GM23248 (cell line): ENCODE results near the gene PPP3R2. TPM values are rescaled to one million over a fixed set of nuclear protein-coding genes. Genes with fewer than 3 reads are reported as not detected.

Experiments used
- DNase-seq: peaks from one replicate; pipeline ENCODE4 v3.0.0-alpha.2; 2015
- H2AFZ ChIP-seq: fragments of 200-600 bp; sonication (generic); 2 replicates; pipeline ENCODE4 v1.6.1; 2016; ENCODE audit warnings: antibody characterized with exemption
- H3F3A ChIP-seq: fragments of 200-600 bp; sonication (generic); 2 replicates; pipeline ENCODE4 v1.6.1; 2016; ENCODE audit warnings: mild to moderate bottlenecking, antibody characterized with exemption, mixed run types; ENCODE audit not compliant: insufficient read depth
- H3K27ac ChIP-seq: fragments of 200-600 bp; sonication (generic); 2 replicates; pipeline ENCODE4 v1.5.1; 2016; ENCODE audit warnings: mild to moderate bottlenecking
- H3K27me3 ChIP-seq: fragments of 200-600 bp; sonication (generic); replicated peaks from 2 replicates; pipeline ENCODE4 v1.6.1; 2016; ENCODE audit warnings: mild to moderate bottlenecking; ENCODE audit not compliant: insufficient read depth
- H3K36me3 ChIP-seq: fragments of 200-600 bp; sonication (generic); 2 replicates; pipeline ENCODE4 v1.6.1; 2016; ENCODE audit warnings: low read depth, mild to moderate bottlenecking
- H3K4me1 ChIP-seq: fragments of 200-600 bp; sonication (generic); 2 replicates; pipeline ENCODE4 v1.6.1; 2016; ENCODE audit warnings: mild to moderate bottlenecking; ENCODE audit not compliant: insufficient read depth
- H3K4me2 ChIP-seq: fragments of 200-600 bp; sonication (generic); one replicate; pipeline ENCODE4 v1.6.1; 2016; ENCODE audit warnings: mild to moderate bottlenecking; ENCODE audit not compliant: unreplicated experiment
- H3K4me3 ChIP-seq: fragments of 200-600 bp; sonication (generic); 2 replicates; pipeline ENCODE4 v1.5.1; 2016; ENCODE audit warnings: mild to moderate bottlenecking
- H3K79me2 ChIP-seq: fragments of 200-600 bp; sonication (generic); 2 replicates; pipeline ENCODE4 v1.6.1; 2016; ENCODE audit warnings: mild to moderate bottlenecking; ENCODE audit not compliant: insufficient read depth
- H3K9ac ChIP-seq: fragments of 200-600 bp; sonication (generic); 2 replicates; pipeline ENCODE4 v1.6.1; 2016; ENCODE audit warnings: mild to moderate bottlenecking
- H3K9me2 ChIP-seq: fragments of 200-600 bp; sonication (generic); 2 replicates; pipeline ENCODE4 v1.6.1; 2016; ENCODE audit warnings: mixed run types, mild to moderate bottlenecking, moderate library complexity; ENCODE audit not compliant: insufficient read depth
- H3K9me3 ChIP-seq: fragments of 200-600 bp; sonication (generic); one replicate; pipeline ENCODE4 v1.6.1; 2017; ENCODE audit warnings: low read depth
- H4K20me1 ChIP-seq: fragments of 200-600 bp; sonication (generic); 2 replicates; pipeline ENCODE4 v1.6.0; 2016; ENCODE audit not compliant: insufficient read depth
- EZH2 ChIP-seq: fragments of 200-600 bp; sonication (generic); IDR thresholded peaks from 2 replicates; pipeline ENCODE4 v1.6.1; 2018; ENCODE audit warnings: antibody characterized with exemption, mild to moderate bottlenecking; ENCODE audit not compliant: insufficient read depth, poor library complexity, severe bottlenecking
- EZH2phosphoT487 ChIP-seq: fragments of 200-600 bp; sonication (generic); IDR thresholded peaks from 2 replicates; pipeline ENCODE4 v1.6.1; 2018; ENCODE audit warnings: antibody characterized with exemption, moderate library complexity, mild to moderate bottlenecking, low read depth; ENCODE audit not compliant: insufficient read depth
- WGBS, 2 experiments: methylation state at CpG; one replicate each; pipeline ENCODE4 v1.1.6; 2015 to 2017; ENCODE audit warnings: low lambda C conversion rate in 2 of 2, low coverage in 1 of 2; ENCODE audit errors: missing lambda C conversion rate in 2 of 2; 5-methylcytosine and 5-hydroxymethylcytosine counted together
- in situ Hi-C: fragments of 300-500 bp; cut with MboI; formaldehyde crosslinking; loops from 2 replicates; pipeline ENCODE4 v1.15.0; 2020
- polyA plus RNA-seq: library from polyadenylated mRNA; unstranded; fragments of >200 nt; fragmentation: Nextera tagmentation; extraction: Ambion mirVana; gene quantifications from 2 replicates; pipeline ENCODE4 v1.2.1, GENCODE V29; 2016
- total RNA-seq: library from RNA; depleted of rRNA; stranded (reverse); fragments of >200 nt; shearing (Covaris generic); gene quantifications from 2 replicates; pipeline ENCODE4 v1.2.3, GENCODE V29; 2014

The PPP3R2 gene
- total and polyA plus RNA-seq, 2 experiments from 2014 or later: not detected

- Histone ChIP-seq H3K36me3 (no peaks in the 10 kb centered on the region), H3F3A (no peaks in the 10 kb centered on the region), H2AFZ (no peak overlapping the region), H3K79me2 (no peaks in the 10 kb centered on the region), H4K20me1 (no peaks in the 10 kb centered on the region), H3K27ac (no peak overlapping the region), H3K9ac (no peak overlapping the region), H3K9me3 (no peaks in the 10 kb centered on the region), H3K4me1 (no peaks in the 10 kb centered on the region), H3K4me3 (no peak overlapping the region), H3K9me2 (no peaks in the 10 kb centered on the region), H3K27me3 (no peaks in the 10 kb centered on the region), H3K4me2 (no peak overlapping the region)
- in situ Hi-C loops: no loop called here
- TF ChIP-seq EZH2phosphoT487: no peak
- TF ChIP-seq EZH2: no peak
- no peak for DNase-seq
Observed at GRCh38 chr9:101618698-101619097, 23.9 kb upstream of the PPP3R2 start.

GRCh38 chr9:101605547-101605946, 10.8 kb upstream of the PPP3R2 start:
- WGBS, 2 experiments: 32 to 52% methylated on average over 3 of the region's 3 CpGs
- Histone ChIP-seq H3K9me3 (no peaks in the 10 kb centered on the region), H3K4me3 (no peak overlapping the region), H3K9ac (no peak overlapping the region), H3K79me2 (no peaks in the 10 kb centered on the region), H3K36me3 (no peaks in the 10 kb centered on the region), H3K27me3 (0 out of 2 replicates have a peak, but pooled peaks cover 9% of the 10 kb centered on the region), H3K9me2 (no peaks in the 10 kb centered on the region), H3K4me1 (no peaks in the 10 kb centered on the region), H2AFZ (no peak overlapping the region), H3F3A (no peaks in the 10 kb centered on the region), H3K4me2 (no peak overlapping the region), H3K27ac (no peak overlapping the region), H4K20me1 (no peaks in the 10 kb centered on the region)
- TF ChIP-seq EZH2 (no peak), EZH2phosphoT487 (no peak)
- in situ Hi-C loops: no loop called here
- no peak for DNase-seq

- in situ Hi-C loops: no loop called here
- Histone ChIP-seq H3K4me2 (no peak overlapping the region), H3K27me3 (0 out of 2 replicates have a peak, but pooled peaks cover 9% of the 10 kb centered on the region), H3K36me3 (no peaks in the 10 kb centered on the region), H3K4me3 (no peak overlapping the region), H2AFZ (no peak overlapping the region), H4K20me1 (no peaks in the 10 kb centered on the region), H3K9me2 (no peaks in the 10 kb centered on the region), H3F3A (no peaks in the 10 kb centered on the region), H3K79me2 (no peaks in the 10 kb centered on the region), H3K4me1 (no peaks in the 10 kb centered on the region), H3K9me3 (no peaks in the 10 kb centered on the region), H3K9ac (no peak overlapping the region), H3K27ac (no peak overlapping the region)
- WGBS, 2 experiments: 27 to 28% methylated on average over 2 of the region's 2 CpGs
- no peak for DNase-seq
- TF ChIP-seq EZH2 (no peak), EZH2phosphoT487 (no peak)
Observed at GRCh38 chr9:101604296-101604695, 9.5 kb upstream of the PPP3R2 start.

- no peak overlapping the region for H3K27ac ChIP-seq
- no peaks in the 10 kb centered on the region for H3F3A ChIP-seq
- H2AFZ ChIP-seq: no peak overlapping the region
- no peak overlapping the region for H3K9ac ChIP-seq
- no peak for TF ChIP-seq EZH2
- TF ChIP-seq EZH2phosphoT487: no peak
- no peaks in the 10 kb centered on the region for H3K79me2 ChIP-seq
- 20 to 24% methylated on average over 11 of the region's 11 CpGs for WGBS, 2 experiments
- no peaks in the 10 kb centered on the region for H3K4me1 ChIP-seq
- H3K4me3 ChIP-seq: no peak overlapping the region
- DNase-seq: peak; percentile 68
- no peaks in the 10 kb centered on the region for H3K9me3 ChIP-seq
- H3K9me2 ChIP-seq: no peaks in the 10 kb centered on the region
- H4K20me1 ChIP-seq: no peaks in the 10 kb centered on the region
- in situ Hi-C loops: no loop called here
- peaks cover 9% of the 10 kb centered on the region; the same call in 1 of the 2 replicates for H3K27me3 ChIP-seq
- no peaks in the 10 kb centered on the region for H3K36me3 ChIP-seq
- H3K4me2 ChIP-seq: no peak overlapping the region
Observed at GRCh38 chr9:101601904-101602765, 7.4 kb upstream of the PPP3R2 start.
